Measurements from ENCODE around the gene SLC13A5.

DNA sequence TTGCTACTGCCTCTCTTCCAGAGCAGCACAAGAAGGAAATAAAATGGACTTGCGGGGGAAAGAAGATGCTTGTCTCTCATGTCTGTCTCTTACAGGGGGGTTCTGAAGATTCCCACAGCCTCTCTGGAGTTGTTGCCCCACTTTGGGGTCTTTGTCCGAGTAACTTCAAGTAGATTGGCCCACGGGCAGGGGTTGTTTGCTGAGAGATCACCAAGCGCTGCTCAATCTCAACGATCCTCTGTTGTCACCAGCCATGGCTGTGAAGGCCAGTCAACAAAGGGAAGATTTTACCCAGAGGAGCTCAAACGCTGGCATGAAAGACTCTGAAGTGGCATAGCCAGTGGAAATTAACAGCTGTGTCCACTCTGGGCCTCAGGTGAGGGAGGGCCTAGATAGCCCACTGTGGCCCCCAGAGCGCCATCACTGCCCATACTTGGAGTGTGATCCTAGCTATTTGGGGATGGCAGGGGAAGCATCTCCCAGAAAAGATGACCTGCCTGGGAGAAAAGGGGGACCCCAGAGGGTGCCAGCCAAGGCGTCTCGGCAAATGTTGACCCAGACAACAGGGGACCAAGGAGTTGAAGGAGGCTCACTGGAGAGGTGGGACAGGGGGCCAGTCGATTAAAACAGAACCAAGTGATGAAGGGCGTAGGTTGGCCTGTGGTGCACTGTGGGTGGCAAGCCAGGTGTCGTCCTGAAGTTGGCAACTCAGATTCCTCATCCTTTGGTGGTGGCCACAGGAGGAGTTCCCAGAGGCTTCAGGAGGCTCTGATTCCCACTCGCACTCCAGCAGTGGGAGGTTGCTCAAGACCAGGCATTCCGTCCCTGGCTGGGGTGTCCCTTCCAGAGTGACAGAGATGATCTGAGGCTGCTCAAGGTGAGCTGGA lies 28.0 kb downstream of the SLC13A5 start:
- TF ChIP-seq, protein P1, sequence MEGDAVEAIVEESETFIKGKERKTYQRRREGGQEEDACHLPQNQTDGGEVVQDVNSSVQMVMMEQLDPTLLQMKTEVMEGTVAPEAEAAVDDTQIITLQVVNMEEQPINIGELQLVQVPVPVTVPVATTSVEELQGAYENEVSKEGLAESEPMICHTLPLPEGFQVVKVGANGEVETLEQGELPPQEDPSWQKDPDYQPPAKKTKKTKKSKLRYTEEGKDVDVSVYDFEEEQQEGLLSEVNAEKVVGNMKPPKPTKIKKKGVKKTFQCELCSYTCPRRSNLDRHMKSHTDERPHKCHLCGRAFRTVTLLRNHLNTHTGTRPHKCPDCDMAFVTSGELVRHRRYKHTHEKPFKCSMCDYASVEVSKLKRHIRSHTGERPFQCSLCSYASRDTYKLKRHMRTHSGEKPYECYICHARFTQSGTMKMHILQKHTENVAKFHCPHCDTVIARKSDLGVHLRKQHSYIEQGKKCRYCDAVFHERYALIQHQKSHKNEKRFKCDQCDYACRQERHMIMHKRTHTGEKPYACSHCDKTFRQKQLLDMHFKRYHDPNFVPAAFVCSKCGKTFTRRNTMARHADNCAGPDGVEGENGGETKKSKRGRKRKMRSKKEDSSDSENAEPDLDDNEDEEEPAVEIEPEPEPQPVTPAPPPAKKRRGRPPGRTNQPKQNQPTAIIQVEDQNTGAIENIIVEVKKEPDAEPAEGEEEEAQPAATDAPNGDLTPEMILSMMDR (IDR thresholded peaks at IDR 0.05; ENCODE audit: low read depth, low read length, poor library complexity, severe bottlenecking) = no peak
- no peak for TF ChIP-seq EZH2phosphoT487 (IDR thresholded peaks at IDR 0.05; ENCODE audit: borderline replicate concordance, low read length)
